ENCODE results near the gene PCAT7.

PCAT7 gene

DNA sequence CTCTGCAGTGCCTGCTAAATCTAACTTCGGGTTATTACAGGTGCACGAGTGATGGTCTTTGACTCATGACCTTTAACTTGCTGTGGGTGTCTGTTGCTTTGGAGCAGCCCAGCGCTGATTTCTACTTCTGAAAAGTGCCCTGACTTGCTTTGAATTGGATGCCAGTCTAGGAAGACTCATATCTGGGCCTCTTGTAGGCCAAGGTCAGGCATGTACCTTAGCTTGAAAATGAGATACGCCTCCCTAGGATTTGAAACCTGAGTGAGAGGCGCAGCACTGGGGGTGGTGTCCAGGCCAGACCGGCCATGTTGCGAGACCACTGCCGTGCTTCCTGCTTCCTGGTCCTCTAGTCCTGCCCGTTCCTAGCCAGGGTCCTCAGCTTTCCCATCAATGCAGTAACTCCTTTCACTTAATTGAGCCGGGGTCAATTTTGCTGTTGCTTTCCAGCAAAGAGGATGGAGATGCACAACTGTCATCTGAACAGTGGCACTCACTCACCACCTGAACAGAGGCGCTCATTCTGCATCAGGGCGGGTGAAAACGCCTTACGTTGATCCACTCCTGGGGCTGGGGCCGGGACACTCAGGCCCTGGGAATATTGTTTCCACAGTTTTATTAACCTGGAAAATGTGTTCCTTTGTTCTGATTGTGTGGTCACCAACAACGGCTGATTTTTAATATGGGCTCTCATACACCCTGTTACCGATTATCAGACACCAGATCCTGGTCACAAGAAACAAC, 14.3 kb downstream of the PCAT7 start:
- POLR2A ChIA-PET, result no interaction called here
- DNase-seq (ENCODE audit: extremely low spot score), result no peak
- TF ChIP-seq, protein P1, sequence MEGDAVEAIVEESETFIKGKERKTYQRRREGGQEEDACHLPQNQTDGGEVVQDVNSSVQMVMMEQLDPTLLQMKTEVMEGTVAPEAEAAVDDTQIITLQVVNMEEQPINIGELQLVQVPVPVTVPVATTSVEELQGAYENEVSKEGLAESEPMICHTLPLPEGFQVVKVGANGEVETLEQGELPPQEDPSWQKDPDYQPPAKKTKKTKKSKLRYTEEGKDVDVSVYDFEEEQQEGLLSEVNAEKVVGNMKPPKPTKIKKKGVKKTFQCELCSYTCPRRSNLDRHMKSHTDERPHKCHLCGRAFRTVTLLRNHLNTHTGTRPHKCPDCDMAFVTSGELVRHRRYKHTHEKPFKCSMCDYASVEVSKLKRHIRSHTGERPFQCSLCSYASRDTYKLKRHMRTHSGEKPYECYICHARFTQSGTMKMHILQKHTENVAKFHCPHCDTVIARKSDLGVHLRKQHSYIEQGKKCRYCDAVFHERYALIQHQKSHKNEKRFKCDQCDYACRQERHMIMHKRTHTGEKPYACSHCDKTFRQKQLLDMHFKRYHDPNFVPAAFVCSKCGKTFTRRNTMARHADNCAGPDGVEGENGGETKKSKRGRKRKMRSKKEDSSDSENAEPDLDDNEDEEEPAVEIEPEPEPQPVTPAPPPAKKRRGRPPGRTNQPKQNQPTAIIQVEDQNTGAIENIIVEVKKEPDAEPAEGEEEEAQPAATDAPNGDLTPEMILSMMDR (IDR thresholded peaks at IDR 0.05; ENCODE audit: control extremely low read depth, extremely low read depth, low read depth, missing control alignments), result no peak
- CTCF ChIA-PET, result interaction anchor here (1.4 kb wide), 1 partner anchor 14 kb away, joined by 4 read pairs; the partner anchor contains the start of gene PCAT7

DNA sequence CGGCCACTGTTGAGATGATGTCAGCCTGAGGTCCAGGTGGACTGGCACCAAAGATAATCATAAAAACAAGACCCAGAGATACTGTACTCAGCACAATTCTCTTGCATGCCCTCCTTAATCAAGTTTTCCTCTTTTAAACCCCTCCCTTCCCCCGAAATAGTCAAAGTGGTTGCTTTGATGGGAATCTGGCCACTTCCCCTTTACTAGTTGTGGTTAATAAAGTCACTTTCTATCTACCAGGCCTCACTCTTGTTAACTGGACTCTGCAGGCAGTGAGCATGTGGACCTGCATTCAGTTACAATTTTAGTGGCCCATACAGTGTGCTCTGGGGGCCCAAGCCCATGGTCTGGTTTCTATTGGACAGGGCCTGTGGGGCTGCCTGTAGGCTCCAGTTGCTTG, 21.2 kb downstream of the PCAT7 start:
- TF ChIP-seq, protein P1 (IDR thresholded peaks at IDR 0.05; ENCODE audit: control extremely low read depth, extremely low read depth, low read depth, missing control alignments), result no peak
- CTCF ChIA-PET, result no interaction called here
- DNase-seq (ENCODE audit: extremely low spot score), result no peak
- POLR2A ChIA-PET, result no interaction called here

DNA sequence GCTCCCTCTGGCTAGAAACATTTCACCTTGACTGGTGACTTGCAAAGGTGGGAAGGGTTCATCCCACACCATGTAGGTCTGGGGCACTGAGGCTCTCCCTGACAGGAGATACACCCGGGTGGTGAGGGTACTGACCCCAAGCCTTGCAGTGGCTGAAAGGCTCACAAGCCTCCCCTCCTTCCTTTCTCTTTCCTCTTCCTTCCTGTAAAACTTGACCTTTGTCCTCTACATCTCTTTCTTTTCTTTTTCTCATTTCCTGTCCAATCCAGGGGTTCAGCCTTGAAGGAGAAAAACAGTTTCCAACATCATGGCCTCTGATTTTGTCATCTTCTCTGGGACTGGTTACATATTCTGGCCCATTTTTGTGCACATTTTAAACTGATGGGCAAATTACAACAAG, 22.2 kb downstream of the PCAT7 start:
- ChIA-PET CTCF (no interaction called here), POLR2A (no interaction called here)
- no peak for DNase-seq (ENCODE audit: extremely low spot score)
- TF ChIP-seq, protein P1 (IDR thresholded peaks at IDR 0.05; ENCODE audit: control extremely low read depth, extremely low read depth, low read depth, missing control alignments), result no peak

DNA sequence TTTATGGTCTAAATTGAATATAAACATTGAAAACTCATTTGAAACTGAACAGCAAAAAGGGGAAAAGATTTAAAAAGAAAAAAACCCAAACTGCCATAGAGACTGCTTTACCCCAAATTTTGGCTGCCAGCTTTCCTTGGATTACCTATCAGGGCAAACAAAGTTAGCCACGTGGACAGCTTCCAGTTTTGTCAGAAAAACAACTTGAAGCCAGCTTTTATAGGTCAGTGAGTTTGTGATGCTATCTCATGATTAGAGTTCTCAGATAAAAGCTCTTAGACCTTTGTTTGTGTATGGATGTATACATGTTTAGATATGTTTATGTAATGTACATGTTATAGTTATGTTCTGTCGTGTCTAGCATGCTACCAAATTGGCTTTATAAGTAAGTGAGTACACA, 22.7 kb downstream of the PCAT7 start:
- TF ChIP-seq, protein P1 (IDR thresholded peaks at IDR 0.05; ENCODE audit: control extremely low read depth, extremely low read depth, low read depth, missing control alignments), result no peak
- ChIA-PET POLR2A (no interaction called here), CTCF (no interaction called here)
- DNase-seq (ENCODE audit: extremely low spot score), result no peak

DNA sequence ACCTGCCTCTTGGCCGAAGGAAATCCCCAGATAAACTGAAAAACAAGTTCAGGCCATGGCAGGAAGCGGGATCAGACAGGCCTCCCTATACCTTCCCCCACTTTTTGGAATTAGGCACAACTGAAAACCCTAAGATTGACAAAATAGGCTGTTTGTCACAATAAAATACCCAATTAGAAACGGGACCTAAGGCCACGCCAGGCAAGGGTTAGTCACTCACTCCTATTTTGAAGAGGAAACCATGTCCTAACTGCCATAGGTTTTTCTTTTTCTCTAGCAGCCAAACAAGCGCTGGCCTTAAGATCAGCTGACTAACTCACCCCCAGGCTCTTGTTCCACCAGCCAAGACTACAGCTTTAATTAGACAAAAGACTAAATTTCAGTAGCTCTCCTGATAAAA, 26.8 kb downstream of the PCAT7 start:
- ChIA-PET POLR2A (no interaction called here), CTCF (no interaction called here)
- DNase-seq (ENCODE audit: extremely low spot score), result no peak
- TF ChIP-seq, protein P1 (IDR thresholded peaks at IDR 0.05; ENCODE audit: control extremely low read depth, extremely low read depth, low read depth, missing control alignments), result no peak

DNA sequence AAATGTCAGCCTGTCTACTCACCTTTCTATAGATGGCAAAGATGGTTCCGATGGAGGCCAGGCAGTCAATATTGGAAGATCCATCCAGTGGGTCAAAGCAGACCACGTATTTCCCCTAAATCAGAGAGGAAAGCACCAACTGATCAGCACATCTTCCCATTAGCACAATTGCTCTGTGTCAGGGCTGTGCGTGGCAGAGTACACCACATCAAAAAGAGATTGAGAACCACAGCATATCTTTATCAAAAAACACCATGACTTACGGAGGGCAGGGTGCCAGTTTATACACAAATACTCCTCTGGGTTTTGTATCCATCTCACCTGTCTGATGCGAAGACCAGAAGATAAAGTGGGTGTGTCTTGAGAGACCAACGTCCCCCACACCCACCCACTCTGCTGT, 29.7 kb downstream of the PCAT7 start:
- TF ChIP-seq, protein P1 (IDR thresholded peaks at IDR 0.05; ENCODE audit: control extremely low read depth, extremely low read depth, low read depth, missing control alignments), result no peak
- ChIA-PET POLR2A (no interaction called here), CTCF (no interaction called here)
- no peak for DNase-seq (ENCODE audit: extremely low spot score)
